ENCODE results near the gene GCA.

The GCA gene

GRCh38 chr2:162328424-162329157, 15.3 kb upstream of the GCA start:
- DNase-seq = no peak

DNA sequence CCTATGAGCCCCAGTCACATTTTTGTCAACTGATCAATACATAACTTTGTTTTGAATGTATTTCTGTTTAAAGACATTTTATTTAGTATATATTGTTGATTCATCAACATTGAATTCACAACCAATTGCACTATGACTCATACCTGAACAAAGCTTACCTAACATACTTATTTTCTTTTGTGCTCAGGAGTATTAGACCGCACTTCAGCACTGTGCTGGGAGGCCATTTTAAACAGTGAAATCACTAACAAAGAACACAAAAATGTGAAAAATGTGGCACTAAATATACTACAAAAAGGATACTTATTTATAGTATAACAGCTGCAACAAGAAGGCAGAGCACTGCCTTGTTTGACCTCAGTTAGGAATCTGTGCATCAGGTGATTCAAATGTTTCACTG, 13.1 kb upstream of the GCA start:
- DNase-seq = no peak

- DNase-seq = peak in 1 of 2 experiments; percentile 50
These were observed 10.0 kb upstream of the GCA start for GRCh38 chr2:162333968-162334367.

- no peak for DNase-seq
These were observed 6.1 kb upstream of the GCA start for GRCh38 chr2:162337868-162338267.

- no peak for DNase-seq
These were observed 3.1 kb upstream of the GCA start for GRCh38 chr2:162340822-162341221.

DNA sequence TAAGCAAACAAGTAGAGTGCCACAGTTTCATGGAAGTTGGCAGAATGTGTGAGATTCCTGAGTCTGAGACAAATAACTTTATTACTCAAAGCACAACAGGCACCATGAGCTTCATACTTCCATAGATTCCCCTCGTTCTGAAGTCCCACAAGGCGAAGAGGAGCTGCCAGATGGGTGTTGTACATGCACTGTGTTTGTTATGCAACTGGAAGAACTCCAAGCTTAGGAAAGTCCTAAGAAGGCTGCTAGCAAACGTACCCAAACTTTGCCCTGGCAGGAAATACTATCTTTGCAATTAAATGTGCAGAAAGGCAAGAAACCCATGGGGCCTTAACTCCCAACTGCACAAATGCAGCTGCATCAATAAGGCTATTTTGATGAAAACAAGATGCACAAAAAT, 1.6 kb upstream of the GCA start:
- no peak for DNase-seq

GRCh38 chr2:162342841-162343240, 1.1 kb upstream of the GCA start:
- no peak for DNase-seq

GRCh38 chr2:162343492-162343823, 474 bp upstream of the GCA start:
- no peak for DNase-seq

GRCh38 chr2:162344617-162344950, 652 bp downstream of the GCA start:
- peak in 1 of 2 experiments; percentile 38 for DNase-seq

DNA sequence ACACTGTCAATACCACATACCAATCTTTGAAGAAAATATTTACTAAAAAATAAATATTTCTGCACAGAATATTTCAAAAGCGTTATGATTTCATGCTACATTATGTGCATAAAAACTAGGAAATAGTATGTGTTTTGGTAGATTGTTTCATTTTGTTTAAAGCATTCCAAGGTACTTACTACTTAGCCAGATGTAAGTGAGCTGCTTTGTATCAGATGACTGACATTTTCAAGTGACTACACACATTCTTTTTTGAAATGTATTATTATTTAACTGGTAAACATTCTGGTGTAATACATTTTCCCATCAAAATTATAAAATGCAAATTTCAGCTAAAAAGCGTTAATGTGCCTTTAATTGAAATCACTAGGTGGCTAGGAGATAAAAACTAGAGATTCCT, 21.5 kb downstream of the GCA start:
- no peak for DNase-seq

GRCh38 chr2:162368494-162368893, 24.6 kb downstream of the GCA start:
- no peak for DNase-seq

- no peak for DNase-seq
These were observed 25.6 kb downstream of the GCA start for GRCh38 chr2:162369551-162369950.

- no peak for DNase-seq
These were observed 27.0 kb downstream of the GCA start for GRCh38 chr2:162370931-162371330.

DNA sequence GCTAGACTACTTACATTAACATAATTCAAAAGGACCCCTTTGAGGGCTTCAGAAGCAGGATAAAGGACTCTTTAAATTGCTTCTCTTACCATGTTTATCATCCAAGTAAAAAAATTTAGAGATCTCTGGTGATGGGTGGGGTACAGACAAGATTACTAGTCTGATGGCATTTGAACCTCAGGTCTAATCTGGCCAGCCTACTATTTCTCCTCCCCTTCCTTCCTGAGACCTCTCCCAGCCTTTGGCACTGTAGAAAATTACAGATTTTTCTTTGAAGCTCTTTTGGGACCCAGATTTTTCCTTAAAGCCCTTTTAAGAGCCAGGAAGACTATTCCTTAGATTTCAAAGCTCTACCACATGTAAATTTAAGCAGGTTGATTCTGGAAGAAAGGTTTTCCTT, 28.9 kb downstream of the GCA start:
- no peak for DNase-seq

- no peak for DNase-seq
These were observed 36.0 kb downstream of the GCA start for GRCh38 chr2:162379719-162380580.

DNA sequence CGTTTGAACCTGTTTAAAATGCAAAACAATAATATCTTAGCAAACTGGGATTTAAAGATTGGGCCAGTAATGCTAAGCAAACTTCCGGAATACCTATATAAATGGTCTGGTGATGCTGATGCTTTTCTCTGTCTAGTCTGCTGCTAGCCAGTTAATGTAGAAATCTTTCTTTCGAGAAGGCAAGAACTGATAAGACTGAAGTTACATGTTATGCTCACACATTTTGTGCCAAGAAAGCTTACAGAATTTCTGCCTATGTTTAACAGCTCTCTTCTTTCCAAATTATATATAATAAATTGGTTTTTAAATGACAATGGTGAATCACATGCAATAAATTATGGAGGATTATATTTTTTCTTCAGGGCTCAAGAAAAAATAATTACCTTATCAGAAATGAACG, 37.9 kb downstream of the GCA start:
- no peak for DNase-seq

DNA sequence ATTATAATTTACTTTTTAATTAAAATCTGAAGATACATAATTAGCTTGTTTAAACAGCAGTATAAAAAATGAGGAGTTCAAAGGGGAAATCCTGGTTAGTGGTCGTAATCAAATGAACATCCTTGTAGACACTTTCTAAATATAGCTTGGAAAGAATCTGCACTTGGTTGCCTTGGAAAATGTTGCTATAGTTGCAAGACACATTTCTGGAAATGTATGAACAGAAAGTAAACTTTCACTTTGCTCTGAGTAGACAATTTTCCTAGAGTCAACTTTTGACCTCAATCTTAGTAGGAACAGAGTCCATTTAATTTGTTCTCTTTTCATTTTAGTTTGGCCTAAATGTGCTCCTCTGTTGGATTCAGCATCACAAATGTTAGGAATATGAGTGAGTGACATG, 38.3 kb downstream of the GCA start:
- DNase-seq = no peak

DNA sequence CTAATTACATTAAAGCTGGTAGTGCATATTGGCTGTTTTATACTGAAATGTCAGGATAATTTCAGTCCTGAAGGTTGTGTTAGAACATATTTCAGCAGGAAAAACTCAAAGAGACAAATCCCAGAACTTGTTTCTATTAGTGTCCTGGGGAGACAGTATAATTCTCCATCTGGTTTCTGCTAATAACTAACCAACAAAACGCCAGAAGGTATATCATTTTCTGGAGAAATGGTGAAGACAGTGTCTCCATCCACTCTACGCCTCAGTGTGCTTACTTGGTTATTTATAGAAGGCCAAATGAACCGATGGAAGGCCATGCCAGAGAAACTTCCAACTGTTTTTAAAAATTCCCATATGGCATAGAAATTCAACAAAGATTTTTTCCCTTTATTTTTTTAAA, 41.6 kb downstream of the GCA start:
- DNase-seq = no peak

- no peak for DNase-seq
These were observed 46.9 kb downstream of the GCA start for GRCh38 chr2:162390801-162391200.

DNA sequence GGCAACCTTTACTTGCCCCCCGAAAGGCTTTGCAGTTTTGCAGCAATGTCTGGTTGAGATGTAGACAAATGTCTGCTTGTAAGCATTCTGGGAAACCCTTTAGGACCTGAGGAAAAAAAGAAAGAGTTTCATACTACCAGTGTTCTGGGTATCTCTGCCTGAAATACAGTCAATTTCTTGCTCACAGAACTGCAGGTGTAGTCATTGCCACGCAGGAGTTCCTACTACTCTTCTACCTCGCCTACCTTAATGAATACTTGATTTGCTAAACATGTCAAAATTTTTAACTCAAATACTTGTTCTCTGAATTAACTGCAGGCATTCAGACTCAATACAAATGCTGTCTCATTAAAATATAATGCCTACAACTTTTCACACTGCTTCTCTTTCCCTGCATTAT, 56.4 kb downstream of the GCA start:
- DNase-seq = no peak

DNA sequence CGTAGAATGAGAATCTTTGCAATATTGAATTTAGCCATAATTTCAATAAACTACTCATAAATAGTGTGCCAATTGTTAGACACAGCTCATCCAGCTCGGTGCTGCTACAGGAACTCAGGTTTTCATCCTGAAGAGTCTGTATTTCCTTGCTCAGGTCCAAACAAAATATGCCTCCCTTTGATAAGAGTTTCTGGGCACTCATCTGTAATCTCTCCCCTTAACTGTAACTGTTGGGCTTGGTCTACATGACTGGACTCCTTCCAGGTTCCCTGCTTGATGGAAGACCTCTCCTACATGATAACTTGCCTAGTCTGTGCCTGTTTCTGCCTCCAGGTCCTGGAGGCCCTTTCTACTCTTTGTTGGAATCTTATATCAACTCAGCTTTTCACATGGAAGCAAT, 57.9 kb downstream of the GCA start:
- DNase-seq = no peak

GRCh38 chr2:162403884-162404283, 60.0 kb downstream of the GCA start:
- DNase-seq = no peak

Measured in SW 1271 (cell line).